Measurements from ENCODE around the gene HEATR9.
A peak's percentile ranks its signal among the peaks of the same experiment; 100 is the strongest.

Gene HEATR9

DNA sequence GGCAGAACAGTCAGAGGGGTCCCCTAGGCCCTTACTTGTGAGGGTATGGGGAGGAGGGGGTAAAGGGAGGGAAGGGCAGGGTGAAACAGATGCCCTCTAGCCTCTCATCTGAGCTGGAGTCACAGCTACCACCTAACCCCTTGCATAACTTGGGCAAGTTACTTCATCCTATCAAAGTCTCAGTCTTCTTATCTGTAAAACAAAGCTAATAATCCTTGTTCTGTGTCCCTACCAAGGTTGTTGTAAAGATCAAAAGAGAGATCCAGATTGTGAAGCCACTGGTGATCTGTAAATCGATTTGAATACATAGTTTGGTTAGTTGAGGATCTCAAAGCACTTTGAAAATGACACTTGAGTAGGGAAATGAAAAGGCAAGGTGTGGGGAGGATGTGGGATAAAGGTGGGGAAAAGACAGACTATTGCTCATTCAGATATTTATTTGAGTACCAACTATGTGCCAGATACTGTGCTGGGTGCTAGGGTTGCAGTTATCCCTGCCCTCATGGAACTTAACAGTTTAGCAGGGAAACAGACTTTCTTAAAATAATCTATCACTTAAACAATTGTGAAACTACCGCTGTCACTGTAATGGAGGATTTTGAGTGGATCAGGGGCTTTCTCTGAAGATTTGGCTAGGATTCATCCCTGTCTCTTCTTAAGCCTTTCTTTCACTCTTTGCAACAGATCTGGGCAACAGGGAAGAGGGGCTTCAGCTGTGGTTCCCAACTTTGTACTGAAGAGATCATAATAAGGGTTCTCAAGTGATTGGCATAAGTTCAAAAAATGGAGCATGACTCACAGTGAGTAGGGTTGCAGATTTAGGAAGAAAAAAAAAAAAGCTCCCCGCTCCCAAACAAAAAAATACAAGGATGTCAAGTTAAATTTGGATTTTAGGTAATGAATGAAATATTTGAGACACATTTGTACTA, 3.0 kb downstream of the HEATR9 start:
- Histone ChIP-seq H3K4me3 (ENCODE audit: low read depth, low read length) (no peak overlapping the region), H3K27me3 (ENCODE audit: insufficient read depth, low read depth, severe bottlenecking) (no peaks in the 10 kb centered on the region), H3K36me3 (no peaks in the 10 kb centered on the region), H3K27ac (no peak overlapping the region), H3K9me3 (ENCODE audit: severe bottlenecking) (no peaks in the 10 kb centered on the region)
- TF ChIP-seq, protein P1, sequence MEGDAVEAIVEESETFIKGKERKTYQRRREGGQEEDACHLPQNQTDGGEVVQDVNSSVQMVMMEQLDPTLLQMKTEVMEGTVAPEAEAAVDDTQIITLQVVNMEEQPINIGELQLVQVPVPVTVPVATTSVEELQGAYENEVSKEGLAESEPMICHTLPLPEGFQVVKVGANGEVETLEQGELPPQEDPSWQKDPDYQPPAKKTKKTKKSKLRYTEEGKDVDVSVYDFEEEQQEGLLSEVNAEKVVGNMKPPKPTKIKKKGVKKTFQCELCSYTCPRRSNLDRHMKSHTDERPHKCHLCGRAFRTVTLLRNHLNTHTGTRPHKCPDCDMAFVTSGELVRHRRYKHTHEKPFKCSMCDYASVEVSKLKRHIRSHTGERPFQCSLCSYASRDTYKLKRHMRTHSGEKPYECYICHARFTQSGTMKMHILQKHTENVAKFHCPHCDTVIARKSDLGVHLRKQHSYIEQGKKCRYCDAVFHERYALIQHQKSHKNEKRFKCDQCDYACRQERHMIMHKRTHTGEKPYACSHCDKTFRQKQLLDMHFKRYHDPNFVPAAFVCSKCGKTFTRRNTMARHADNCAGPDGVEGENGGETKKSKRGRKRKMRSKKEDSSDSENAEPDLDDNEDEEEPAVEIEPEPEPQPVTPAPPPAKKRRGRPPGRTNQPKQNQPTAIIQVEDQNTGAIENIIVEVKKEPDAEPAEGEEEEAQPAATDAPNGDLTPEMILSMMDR (IDR thresholded peaks at IDR 0.05; ENCODE audit: low read depth, low read length): no peak
- DNase-seq: no peak

DNA sequence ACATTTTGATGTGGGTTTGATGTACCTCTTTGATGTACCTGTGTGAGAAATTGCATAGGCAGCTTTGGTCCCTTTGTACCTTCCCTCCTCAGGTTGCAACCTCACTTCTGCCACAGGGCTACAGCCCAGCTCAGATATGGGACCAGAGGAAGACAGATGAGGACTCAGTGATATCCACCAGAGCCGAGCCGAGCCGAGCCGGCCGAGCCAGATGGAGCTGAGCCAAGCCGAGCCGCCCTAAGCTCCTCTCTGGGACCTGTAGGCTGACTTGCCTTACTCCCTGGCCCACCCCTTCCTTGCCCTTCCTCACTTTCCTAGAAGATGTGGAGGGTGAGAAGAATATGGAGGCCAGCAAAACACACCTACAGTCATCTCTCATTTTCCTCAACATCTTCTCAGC, 3.8 kb downstream of the HEATR9 start:
- Histone ChIP-seq H3K36me3 (no peaks in the 10 kb centered on the region), H3K27me3 (ENCODE audit: insufficient read depth, low read depth, severe bottlenecking) (no peaks in the 10 kb centered on the region), H3K27ac (no peak overlapping the region), H3K4me3 (ENCODE audit: low read depth, low read length) (no peak overlapping the region), H3K9me3 (ENCODE audit: severe bottlenecking) (no peaks in the 10 kb centered on the region)
- no peak for DNase-seq
- TF ChIP-seq, protein P1 (IDR thresholded peaks at IDR 0.05; ENCODE audit: low read depth, low read length): no peak

DNA sequence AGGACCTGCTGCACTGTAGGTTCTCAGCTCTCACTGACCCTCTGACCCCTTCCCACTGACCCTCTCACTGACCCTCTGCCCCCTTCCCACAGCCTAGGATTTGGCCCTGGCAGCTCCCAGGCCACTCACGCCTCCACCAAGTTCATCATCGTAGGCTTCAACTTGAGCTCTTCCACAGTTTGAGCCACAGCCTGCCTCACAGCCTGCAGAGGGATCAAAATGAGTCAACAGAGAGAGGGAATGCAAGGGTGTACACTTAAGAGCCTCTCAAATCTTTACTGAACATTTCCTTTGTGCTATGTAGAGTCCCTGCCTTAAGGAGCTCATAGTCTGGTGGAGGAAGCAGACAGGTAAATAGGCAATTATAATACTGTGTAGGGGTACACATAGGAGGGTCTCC, 12.1 kb downstream of the HEATR9 start:
- Histone ChIP-seq H3K36me3 (peaks cover 18% of the 10 kb centered on the region), H3K9me3 (ENCODE audit: severe bottlenecking) (no peaks in the 10 kb centered on the region), H3K4me3 (ENCODE audit: low read depth, low read length) (no peak overlapping the region), H3K27ac (no peak overlapping the region), H3K27me3 (ENCODE audit: insufficient read depth, low read depth, severe bottlenecking) (no peaks in the 10 kb centered on the region)
- TF ChIP-seq, protein P1 (IDR thresholded peaks at IDR 0.05; ENCODE audit: low read depth, low read length): no peak
- no peak for DNase-seq

DNA sequence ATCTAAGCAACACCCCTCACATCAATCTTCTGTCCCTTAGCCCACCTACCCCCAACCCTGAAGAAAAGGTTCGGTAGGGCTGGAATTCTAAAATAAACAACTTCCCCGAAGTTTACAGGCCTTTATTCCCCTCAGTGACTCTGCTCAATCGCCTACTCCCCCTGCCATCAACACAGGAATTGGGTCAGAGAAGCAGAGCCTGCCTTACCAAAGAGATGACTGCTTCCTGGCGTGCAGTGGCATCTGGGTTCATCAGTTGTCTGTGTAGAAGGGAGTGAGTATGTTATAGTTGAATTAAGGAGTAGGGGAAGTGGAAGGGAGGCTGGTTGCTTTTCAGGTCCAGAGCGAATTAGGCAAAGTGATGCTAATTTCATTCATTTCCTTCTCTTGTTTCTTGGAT, 12.7 kb downstream of the HEATR9 start:
- TF ChIP-seq, protein P1 (IDR thresholded peaks at IDR 0.05; ENCODE audit: low read depth, low read length): no peak
- Histone ChIP-seq H3K27ac (no peak overlapping the region), H3K36me3 (peaks cover 18% of the 10 kb centered on the region), H3K9me3 (ENCODE audit: severe bottlenecking) (no peaks in the 10 kb centered on the region), H3K27me3 (ENCODE audit: insufficient read depth, low read depth, severe bottlenecking) (no peaks in the 10 kb centered on the region), H3K4me3 (ENCODE audit: low read depth, low read length) (no peak overlapping the region)
- no peak for DNase-seq

DNA sequence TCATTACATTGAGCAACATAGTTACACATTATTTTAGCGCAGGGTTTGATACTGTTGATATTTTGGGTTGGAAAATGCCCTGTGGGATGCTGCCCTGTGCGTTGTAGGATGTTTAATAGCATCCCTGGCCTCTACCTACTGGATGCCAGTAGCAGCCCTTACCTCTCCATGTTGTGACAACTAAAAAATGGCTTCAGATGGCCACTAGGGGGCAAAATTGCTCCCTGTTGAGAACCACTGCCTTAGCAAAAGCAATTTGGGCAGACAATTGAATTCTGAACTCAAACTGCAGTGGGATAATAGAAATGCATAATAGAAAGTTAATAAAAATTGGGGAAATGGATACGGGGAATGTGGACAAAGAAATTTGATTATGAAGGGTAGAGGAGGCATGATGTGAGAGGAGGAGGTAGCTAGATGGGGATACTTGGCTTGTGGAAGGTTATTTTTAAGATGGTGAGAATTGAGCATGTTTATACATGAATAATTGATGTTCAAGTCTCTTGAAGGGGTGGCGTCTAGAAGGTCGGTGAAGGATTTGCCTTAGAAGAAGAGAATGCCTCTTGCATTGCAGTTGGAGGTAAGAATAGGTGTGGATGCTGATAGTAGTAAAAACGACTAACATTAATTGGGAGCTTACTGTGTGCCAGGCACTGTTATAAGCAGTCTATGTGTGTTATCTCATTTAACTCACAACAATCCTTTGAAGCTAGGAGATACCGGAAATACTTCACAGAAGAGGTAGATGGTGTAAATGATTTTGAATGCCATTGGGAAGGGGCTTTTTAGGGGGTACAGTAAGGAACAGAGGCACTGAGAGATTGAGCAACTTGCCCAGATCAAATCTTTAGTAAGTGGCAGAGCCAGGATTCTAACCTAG, 19.0 kb downstream of the HEATR9 start:
- Histone ChIP-seq H3K27me3 (ENCODE audit: insufficient read depth, low read depth, severe bottlenecking) (no peaks in the 10 kb centered on the region), H3K27ac (no peak overlapping the region), H3K36me3 (peaks cover 58% of the 10 kb centered on the region), H3K9me3 (ENCODE audit: severe bottlenecking) (no peaks in the 10 kb centered on the region), H3K4me3 (ENCODE audit: low read depth, low read length) (no peak overlapping the region)
- peak; percentile 60 for DNase-seq
- TF ChIP-seq, protein P1 (IDR thresholded peaks at IDR 0.05; ENCODE audit: low read depth, low read length): peak; percentile 68

All from WERI-Rb-1 (cell line).